H1 (cell line): Measurements from ENCODE around the gene PDRG1.

Experiments
- CTCF ChIP-seq, 3 experiments: IDR thresholded peaks; 1 replicate in 2 of 3; 2 replicates in 1 of 3; pipeline versions ENCODE4 v1.5.1 to v1.6.1; 2011; ENCODE audit warnings: low read length in 3 of 3, mild to moderate bottlenecking in 3 of 3, inconsistent platforms in 2 of 3, low read depth in 1 of 3, moderate library complexity in 1 of 3; ENCODE audit not compliant: insufficient read depth in 1 of 3; ENCODE audit errors: control extremely low read depth in 1 of 3
- FOSL1 ChIP-seq: IDR thresholded peaks from 2 replicates; pipeline ENCODE4 v1.6.1; 2011; ENCODE audit warnings: mild to moderate bottlenecking, low read depth, low read length, moderate library complexity; ENCODE audit not compliant: insufficient read depth
- HDAC2 ChIP-seq, 2 experiments: fragments of 300-600 bp in 1 of 2; sonication (generic) in 1 of 2; IDR thresholded peaks; 2 replicates each; pipeline ENCODE4 v1.6.1; 2011 to 2012; ENCODE audit warnings: low read depth in 2 of 2, low read length in 2 of 2, mild to moderate bottlenecking in 2 of 2, moderate library complexity in 2 of 2, borderline replicate concordance in 1 of 2, inconsistent platforms in 1 of 2
- POLR2A ChIP-seq, 2 experiments: IDR thresholded peaks; 1 replicate in 1 of 2; 2 replicates in 1 of 2; pipeline ENCODE4 v1.6.1; 2011; ENCODE audit warnings: low read depth in 2 of 2, low read length in 2 of 2, mild to moderate bottlenecking in 2 of 2; ENCODE audit errors: control extremely low read depth in 1 of 2
- RAD21 ChIP-seq, 2 experiments: IDR thresholded peaks in 1 of 2; conservative IDR thresholded peaks in 1 of 2; 2 replicates each; pipeline ENCODE4 v1.6.1; 2011; ENCODE audit warnings: low read depth in 2 of 2, low read length in 2 of 2, improper control_type of control experiment in 1 of 2, inconsistent platforms in 1 of 2, mild to moderate bottlenecking in 1 of 2, moderate library complexity in 1 of 2
- RFX5 ChIP-seq: IDR thresholded peaks from 2 replicates; pipeline ENCODE4 v1.6.1; 2011; ENCODE audit warnings: low read depth, low read length, improper control_type of control experiment, borderline replicate concordance
- SIN3A ChIP-seq, 2 experiments: IDR thresholded peaks in 1 of 2; conservative IDR thresholded peaks in 1 of 2; 2 replicates each; pipeline ENCODE4 v1.6.1; 2011 to 2012; ENCODE audit warnings: low read length in 2 of 2, improper control_type of control experiment in 1 of 2, low read depth in 1 of 2, mild to moderate bottlenecking in 1 of 2

GRCh38 chr20:31990641-31991338 is 38.9 kb upstream of the PDRG1 start:
- TF ChIP-seq HDAC2 (IDR thresholded peaks at IDR 0.05; ENCODE audit: borderline replicate concordance in 1 of 2, low read depth in 2 of 2, low read length in 2 of 2) (no peak), FOSL1 (no peak), POLR2A (IDR thresholded peaks at IDR 0.05; ENCODE audit: control extremely low read depth in 1 of 2, low read depth in 2 of 2, low read length in 2 of 2) (no peak), RAD21 (IDR thresholded peaks at IDR 0.05 in 1 of 2, conservative IDR thresholded peaks at IDR 0.05 in 1 of 2; ENCODE audit: low read depth in 2 of 2, low read length in 2 of 2) (no peak), SIN3A (conservative IDR thresholded peaks at IDR 0.05 in 1 of 2, IDR thresholded peaks at IDR 0.05 in 1 of 2; ENCODE audit: low read depth in 1 of 2, low read length in 2 of 2) (no peak), RFX5 (no peak), CTCF (IDR thresholded peaks at IDR 0.05; ENCODE audit: control extremely low read depth in 1 of 3, insufficient read depth in 1 of 3, low read depth in 1 of 3, low read length in 3 of 3) (no peak)
